ENCODE results near the gene LRRC19.

Gene LRRC19

GRCh38 chr9:26955222-26955903 lies 50.1 kb downstream of the LRRC19 start:
- DNase-seq = no peak

GRCh38 chr9:26954050-26954508 lies 51.4 kb downstream of the LRRC19 start:
- no peak for DNase-seq

- no peak for DNase-seq
Observed at GRCh38 chr9:26951794-26952193, 53.7 kb downstream of the LRRC19 start.

- DNase-seq = no peak
Observed at GRCh38 chr9:26950521-26950920, 55.0 kb downstream of the LRRC19 start.

GRCh38 chr9:26949637-26950069 lies 55.8 kb downstream of the LRRC19 start:
- no peak for DNase-seq

GRCh38 chr9:26947736-26948135 lies 57.7 kb downstream of the LRRC19 start:
- DNase-seq = no peak

GRCh38 chr9:26946753-26947727 lies 58.4 kb downstream of the LRRC19 start, which contains the start of gene PLAA:
Gene PLAA, minus strand, starts transcription at chr9:26947242. Its CDS starts 197 bp downstream, at chr9:26947045.
- peak; percentile 84 for DNase-seq

GRCh38 chr9:26945591-26945990 lies 59.9 kb downstream of the LRRC19 start:
- no peak for DNase-seq

All from effector CD4-positive, alpha-beta T cell (primary cell).